Left ventricle myocardium superior (tissue), 1 donor: Measurements from ENCODE around the gene IBTK. TPM values are rescaled to one million over a fixed set of nuclear protein-coding genes. Genes with fewer than 3 reads are reported as not detected.
"Not testable (repeated sequence)": the region's sequence is repeated elsewhere in the genome, so short reads cannot be mapped to it uniquely, and the experiment has no call there.

ENCODE experiments used
- ATAC-seq: fragments of 200-7000 bp; cut with Tn5 transposase; one replicate; pipeline ENCODE4 v1.9.1; 2020; ENCODE audit warnings: mild to moderate bottlenecking, moderate library complexity
- DNase-seq: peaks from one replicate; pipeline ENCODE4 v3.0.0-alpha.2; 2020
- intact Hi-C: fragments of 100-400 bp; cut with micrococcal nuclease; formaldehyde crosslinking; loops from one replicate; pipeline ENCODE4 v1.11.0; 2022
- total RNA-seq: library from RNA; stranded (reverse); fragmentation: NEBNext Ultra II Directional; extraction: Animal tissue kit (Norgen Biotek cat#: 25700); gene quantifications from one replicate; pipeline ENCODE4 v1.2.1, GENCODE V29; 2021
- donor health status: DM: no; HTN: yes; CAD: no; lungs with severe emphysema.

Gene IBTK
- total RNA-seq, 1 donor from 2014 or later: 30.7 TPM

DNA sequence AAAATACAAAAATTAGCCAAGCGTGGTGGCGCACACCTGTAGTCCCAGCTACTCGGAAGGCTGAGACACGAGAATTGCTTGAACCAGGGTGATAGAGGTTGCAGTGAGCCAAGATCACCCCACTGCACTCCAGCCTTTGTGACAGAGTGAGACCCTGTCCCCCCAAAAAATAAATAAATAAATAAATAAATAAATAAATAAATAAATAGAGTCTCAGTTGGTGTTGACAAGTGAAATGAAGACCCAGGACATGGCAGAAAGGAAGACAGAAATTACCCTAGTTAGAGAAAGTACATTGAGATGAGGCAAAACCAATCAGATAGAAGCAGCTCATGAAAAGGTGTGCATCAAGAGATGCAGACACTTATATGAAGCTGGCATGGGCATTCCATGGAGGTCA lies 105.0 kb downstream of the IBTK start:
- intact Hi-C loops: no loop called here
- ATAC-seq: no peak
- no peak for DNase-seq

DNA sequence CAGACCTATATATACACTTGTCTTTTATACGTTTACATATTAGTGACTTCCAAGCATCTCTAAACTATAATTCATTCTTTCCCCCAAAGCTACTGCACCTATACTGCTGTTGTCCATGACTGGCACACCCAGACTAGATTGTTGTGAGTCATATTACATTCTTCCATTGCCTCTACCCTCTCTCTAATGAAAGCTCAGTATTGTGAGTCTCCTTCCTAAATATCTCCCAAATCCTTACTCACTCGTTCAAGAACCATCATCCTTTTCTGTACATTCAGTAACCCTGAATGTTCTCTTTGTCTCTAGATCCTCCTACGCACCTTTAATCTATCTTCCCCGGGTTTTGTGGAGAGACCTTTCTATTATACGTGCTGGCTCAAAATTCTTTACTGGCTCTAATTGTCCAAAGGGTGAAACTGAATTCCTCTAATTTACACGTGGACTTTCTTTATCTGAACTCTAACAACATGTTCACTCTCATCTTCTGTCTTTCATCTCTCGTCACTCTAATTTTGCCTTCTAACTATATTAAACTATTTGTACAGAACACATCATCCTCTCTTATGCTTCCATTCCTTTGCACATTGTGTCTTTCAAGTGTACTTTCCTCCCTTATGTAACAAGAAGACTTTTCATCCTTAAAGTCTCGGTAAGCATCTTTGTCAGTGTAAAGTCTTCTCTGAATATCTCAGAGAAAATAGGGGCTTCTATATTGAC lies 109.3 kb downstream of the IBTK start:
- DNase-seq (no peak), ATAC-seq (peak; percentile 67)
- intact Hi-C loops: no loop called here

DNA sequence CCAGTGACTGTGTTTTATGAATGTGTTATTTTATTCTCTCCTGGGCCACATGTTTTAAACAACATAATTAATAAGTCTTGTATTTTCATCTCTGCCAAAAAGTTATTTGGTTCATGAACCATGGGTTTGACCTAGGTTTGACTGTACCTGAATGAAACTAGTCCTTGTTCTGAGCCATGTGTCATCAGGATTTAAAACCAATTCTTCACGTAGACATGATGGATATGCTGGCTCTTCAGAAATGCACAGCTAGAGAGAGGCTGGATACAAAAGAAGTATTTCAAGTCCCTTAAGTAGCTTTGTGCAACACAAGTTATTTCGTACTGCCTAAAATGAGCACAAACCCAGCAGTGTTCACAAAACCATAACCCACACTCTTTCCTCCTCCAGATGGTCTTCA lies 116.1 kb downstream of the IBTK start:
- ATAC-seq (no peak), DNase-seq (no peak)
- intact Hi-C loops: no loop called here

DNA sequence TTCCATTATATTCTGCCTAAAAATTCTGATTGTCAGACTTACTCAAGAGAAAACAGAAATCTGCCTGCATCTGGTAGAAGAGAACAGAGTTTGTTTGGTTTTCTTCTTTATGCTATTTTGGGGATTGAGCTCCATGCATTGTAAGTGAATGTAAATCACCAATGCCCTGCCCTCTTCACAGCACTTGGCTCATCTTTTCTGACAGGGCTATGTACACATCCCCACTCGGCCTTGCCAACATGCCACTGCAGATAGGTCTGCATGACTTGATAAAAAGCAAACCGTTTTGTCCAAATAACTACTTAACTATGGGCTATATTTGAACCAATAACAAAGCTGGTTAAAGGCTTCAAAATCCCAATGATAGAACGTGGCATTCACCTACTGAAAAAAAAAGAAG lies 117.7 kb downstream of the IBTK start:
- no peak for DNase-seq
- intact Hi-C loops: no loop called here
- ATAC-seq: peak; percentile 41

DNA sequence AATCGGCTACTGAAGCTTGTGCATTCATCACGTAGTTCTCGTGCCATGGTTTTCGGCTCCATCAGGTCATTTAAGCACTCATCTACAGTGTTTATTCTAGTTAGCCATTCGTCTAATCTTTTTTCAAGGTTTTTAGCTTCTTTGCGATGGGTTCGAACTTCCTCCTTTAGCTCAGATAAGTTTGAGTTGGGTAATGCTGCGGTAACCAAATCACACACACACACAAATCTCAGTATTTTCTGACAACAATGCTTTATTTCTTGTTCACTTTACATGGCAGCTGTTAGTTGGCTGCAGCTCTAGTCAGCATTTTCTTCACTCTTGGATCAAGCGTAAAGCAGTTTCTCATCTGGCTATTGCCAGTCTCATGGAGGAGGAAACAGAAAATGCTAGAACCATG lies 118.6 kb downstream of the IBTK start:
- intact Hi-C loops, DNase-seq, ATAC-seq: not testable (repeated sequence)

DNA sequence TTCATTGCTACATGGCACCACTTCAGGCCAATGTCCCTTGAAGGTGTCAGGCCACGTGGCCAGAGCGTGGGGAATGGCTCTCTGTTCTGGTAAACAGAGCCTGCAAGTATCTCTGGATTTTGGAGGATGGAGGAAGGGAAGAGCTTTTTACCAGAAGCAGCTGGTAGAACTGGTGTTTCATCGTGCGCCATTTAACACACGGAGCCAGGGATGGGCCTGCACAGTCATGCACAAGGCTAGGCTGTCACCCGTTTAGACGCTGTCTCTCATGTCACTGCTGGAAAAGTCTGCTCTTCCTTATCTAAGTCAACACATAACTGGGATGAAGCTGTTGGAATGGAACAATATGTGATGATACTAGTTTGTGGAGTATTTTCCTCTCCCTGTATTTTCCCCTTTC lies 123.9 kb downstream of the IBTK start:
- intact Hi-C loops: no loop called here
- DNase-seq (no peak), ATAC-seq (no peak)

Other genes starting within 250 kb of the IBTK start
- gene TPBG, start 116.1 kb upstream of the IBTK start, total RNA-seq: 2.5 TPM